KG1 (cell line): ENCODE data around the gene UACA.
"Not testable (repeated sequence)": the region's sequence is repeated elsewhere in the genome, so short reads cannot be mapped to it uniquely, and the experiment has no call there.

Source experiments
- DNase-seq: peaks from one replicate; lab custom pipeline; 2025; lab: John Stamatoyannopoulos, UW

Gene UACA

DNA sequence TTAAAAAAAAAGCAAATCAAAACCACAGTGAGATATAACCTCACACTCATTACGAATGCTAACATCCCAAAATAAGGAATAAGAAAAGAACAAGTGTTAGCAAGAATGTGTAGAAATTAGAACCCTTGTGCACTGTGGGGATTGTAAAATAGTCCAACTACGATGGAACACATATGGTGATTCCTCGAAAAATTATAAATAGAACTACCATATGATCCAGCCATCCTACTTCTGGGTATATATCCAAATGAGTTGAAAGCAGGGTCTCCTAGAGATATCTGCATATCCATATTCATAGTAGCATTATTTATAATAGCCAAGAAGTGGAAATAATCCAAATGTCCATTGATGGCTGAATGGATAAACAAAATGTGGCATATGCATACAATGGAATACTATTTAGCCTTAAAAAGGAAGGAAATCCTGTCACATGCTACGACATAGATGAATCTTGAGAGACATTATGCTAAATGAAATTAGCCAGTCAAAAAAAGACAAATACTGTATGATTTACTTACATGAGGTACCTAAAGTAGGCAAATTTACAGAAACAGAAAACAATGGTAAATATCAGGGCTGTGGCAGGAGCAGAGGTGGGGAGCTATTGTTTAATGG is 55.6 kb downstream of the UACA start:
- DNase-seq, result no peak

DNA sequence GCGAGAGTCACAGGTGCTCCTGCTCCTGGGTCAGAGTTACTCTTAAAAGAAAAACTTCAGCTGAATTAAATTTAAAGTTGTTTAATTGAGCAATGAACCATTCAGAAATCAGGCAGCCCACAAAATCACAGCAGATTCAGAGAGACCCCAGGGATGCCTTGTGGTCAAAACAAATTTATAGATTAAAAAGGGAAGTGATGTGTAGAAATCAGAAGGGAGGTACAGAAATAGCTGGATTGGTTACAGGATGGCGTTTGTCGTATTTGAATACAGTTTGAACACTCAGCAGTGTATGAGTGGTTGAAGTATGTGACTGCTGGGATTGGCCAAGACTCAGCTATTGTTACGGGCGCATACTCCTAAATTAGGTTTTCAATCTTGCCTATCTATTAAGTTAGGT is 58.6 kb downstream of the UACA start:
- DNase-seq, result no peak

DNA sequence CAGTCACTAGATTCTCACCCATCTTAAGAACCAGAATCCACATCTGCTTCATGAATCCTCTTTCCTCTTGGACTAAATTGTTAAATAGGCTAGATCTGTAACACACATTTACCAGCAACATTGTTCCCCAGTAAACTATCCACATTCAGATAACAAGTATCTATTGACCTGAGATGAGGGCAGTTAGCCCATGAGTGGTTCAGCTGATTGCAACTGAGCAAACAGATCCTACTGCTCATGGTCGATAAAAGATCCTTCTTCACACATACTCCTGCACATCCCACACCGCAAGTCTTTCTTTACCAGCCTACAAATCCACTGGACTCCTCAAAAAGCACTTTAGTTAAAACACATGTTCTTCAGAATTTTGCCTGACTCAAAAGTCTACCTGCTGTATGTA is 59.2 kb downstream of the UACA start:
- DNase-seq, result no peak

DNA sequence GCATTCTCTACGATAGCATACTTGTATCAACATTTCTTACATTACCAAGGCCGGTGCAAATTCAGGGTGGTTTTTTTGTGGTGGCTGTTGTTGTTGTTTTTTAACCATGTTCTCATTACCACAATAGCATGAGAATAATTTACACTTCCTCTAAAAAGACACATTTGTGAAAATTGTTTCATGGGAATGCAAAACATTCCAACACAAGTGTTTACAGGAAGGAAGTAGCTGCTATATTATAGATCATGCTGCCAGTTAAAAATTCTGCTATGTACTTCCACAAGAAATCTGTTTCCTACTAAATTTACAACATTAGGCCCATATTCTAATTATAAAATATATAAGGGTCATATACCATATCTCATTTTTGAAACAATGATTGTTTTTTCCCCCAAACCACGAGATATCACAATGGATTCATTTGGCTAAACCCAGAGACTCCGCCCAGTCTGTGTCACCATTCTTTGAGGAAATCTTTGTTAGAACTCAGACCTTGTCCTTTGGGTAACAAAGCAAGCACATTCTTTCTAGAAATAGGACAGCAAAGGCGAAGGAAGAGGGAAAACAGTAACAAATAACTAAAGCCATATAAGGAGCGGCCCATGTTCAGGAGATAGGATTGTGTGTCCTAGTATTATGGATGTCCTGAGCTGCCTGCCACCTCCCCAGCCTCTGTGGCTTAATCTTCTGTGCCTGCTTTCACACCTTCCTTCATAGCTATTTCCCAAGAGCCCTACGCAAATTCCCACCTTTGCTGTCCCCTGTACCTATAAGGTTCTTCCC is 60.1 kb downstream of the UACA start:
- no peak for DNase-seq

DNA sequence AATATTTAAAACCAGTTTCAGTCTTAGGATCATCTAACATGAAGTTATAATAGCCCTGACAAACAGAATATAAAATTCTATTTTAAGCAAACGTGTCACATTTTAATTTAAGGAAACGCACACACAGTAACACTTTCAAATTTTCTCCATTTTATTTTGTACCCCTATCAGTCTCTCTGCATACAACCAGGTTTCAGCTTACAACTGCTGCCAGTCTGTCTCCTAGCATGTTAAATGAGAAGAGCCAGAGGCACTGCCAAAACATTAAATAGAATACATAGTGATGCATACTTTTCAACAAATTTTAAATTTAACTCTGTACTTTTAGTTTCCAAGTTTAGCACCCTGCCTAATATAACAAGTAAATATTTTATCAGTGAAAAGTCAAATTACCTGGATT is 60.8 kb downstream of the UACA start:
- no peak for DNase-seq

DNA sequence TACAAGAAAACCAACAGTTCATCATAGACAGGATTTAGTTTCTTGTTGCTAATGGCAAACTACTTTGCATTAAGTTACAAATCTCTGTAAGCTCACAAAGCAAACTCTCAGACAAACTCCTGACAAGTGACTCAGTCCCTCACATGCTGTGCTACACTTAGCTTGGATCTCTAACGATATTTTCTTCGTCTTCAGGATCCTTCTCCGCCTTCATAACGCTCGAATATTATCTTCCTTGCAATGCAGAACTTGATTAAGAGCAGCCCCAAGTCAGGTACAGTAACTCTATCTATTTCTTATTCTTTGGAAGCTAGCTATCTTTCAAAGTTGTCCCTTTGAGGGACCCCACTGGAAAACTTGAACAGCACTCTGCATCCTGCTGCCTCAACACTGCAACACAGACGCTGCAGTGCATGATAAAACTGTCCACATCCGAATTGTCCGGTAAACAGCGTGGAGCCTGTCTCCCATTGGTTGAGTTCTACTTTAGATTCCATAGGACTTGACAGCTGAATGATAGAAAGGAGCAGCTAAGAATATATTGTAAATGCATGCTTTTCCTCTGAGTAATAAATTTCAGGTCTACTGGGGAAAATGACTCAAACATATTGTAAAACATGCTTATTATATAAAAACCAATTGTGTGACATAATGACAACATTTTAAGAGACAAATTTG is 61.3 kb downstream of the UACA start:
- DNase-seq, result no peak

DNA sequence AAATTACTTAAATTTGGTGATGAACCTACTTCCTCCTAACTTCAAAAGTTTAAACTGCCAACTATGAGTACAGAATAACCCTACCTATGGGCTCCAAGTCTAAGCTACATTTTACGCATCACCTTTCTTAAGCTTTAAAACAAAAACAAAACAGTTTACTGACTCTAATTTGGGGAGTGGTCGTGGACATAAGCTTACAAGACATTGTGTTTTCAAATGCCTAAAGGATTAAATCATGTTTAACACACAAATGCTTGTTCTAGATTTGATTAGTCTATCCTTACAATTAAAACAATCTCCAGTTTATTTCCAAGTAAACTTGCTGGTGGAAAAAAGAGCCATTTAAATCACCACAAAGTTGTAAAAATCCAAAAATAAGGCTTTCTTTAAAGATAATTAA is 62.2 kb downstream of the UACA start:
- DNase-seq, result no peak

DNA sequence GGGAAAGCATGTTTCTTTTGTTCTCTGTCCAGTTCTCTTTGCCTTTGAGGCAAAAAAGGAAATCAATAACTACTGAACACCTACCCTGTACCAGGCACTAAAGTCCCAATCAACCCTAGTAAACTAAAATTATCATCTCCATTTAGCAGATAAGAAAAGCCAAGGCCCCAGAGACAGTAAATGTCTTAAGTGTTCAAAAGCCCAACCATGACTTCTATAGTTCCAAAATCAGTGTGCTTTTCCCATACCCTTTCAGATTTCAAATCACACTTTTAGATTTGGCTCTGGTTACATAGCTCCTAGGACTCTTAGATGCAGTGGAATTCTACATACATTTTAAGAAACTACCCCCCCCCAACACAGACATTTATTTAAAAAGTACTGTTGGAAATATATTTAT is 63.5 kb downstream of the UACA start:
- no peak for DNase-seq

DNA sequence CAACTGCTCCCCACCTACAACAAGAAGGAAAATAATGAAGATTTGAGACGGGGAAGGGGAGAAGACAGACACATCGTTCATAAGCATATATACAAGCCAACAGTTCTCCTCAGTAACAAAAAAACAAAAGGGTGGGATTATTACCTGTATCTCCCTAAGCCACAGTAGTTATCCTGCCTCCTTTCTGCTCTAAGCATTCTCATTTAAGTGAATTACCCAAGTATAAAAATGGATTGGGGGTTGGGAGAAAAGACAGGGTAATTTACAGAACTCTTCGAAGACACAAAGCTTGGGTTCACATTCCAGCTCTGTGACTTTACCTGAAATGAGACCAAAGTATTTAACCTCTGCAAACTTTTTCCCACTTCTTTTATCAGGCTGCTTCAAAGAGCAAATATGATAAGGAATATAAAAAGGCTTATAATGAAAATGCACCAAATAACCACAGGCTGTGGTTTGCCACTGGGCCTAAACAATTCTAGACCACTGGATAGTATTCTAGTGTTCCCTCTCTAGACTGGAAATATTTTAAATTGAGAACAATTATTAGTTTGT is 64.4 kb downstream of the UACA start:
- no peak for DNase-seq

DNA sequence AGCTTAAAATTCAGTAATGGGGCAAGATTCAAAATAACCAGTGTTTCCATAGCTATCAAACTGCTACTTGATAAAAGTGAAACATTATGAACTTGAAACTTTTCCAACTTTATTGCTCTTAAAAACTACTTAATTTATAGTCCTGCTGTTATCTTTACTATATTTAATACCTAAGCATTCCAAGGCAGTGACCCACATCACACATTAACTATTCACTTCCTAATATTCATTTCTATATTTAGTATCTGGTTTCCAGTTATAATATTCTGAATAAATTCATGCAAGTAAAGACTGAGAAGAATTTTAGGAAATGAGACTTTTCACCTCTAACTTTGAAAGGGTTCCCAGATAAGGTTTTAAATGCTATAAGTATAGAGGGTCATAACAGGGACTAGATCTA is 64.9 kb downstream of the UACA start:
- no peak for DNase-seq

DNA sequence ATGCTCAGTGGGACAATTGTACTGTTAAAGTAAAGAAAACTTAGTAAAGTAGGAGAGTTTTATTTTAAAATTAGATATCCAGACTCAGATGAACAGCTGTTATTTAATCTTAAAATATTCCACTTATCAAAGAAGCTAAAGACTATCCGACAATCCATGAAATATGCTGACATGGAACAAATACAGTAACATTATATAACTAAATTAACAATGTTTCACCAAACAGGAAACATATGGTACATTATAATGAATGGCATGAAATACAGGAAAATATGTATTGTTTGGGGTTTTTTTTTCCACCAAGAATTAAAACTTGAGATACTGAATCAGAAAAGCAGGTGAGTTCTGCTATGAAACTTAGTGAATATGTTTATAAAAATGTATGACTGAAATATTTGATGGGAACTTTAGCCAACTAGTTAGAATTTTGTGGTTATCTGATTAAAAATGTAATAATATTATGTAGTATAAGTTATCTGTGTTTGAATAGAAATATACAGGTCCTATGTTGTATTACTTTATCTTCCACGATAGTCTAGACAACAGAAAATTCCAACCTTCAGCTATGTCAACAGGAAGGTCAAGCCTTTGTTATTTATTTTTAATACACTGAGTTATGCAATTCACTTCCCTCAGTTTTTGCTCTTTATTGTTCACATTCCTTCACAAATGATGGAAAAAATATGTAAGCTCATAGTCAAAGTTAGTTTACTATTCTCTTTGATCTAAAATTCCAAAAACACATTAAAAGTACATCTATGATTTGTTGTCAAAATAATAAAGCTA is 72.7 kb downstream of the UACA start:
- DNase-seq, result no peak

DNA sequence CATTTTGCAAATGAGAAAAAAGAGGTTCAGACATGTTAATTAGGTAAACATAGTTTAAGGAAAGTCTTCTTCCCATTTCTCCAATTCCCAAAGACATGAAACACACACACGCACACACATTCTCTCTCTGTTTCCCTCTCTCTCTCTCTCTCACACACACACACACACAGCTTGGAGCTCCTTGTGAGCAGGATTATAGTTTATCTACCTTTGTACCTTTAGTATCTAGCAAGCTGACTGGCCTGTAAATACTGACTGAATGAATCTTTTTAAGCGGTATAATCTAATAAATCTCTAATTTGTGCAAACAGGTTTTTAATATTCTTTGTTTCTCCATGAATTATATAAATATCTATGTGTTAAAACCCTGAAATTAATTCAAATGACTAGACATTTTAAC is 73.3 kb downstream of the UACA start:
- no peak for DNase-seq

DNA sequence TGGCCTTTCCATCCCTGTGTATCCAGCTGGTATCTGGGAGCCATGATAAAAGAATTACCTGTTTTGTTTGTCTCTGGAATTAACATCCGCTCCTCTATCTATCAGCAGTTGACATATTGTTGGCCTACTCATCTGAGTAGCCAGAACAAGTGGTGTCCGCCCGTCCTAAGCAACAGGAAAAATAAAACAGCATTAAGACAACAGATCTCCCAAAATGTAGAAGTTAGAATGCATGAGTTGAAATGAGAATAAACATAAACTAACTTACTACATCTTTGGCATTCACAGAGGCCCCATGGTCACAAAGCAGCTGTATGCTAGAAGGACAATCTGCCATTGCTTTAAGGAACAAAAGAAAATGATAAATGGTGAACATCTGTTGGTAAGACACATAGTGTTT is 75.9 kb downstream of the UACA start:
- no peak for DNase-seq

DNA sequence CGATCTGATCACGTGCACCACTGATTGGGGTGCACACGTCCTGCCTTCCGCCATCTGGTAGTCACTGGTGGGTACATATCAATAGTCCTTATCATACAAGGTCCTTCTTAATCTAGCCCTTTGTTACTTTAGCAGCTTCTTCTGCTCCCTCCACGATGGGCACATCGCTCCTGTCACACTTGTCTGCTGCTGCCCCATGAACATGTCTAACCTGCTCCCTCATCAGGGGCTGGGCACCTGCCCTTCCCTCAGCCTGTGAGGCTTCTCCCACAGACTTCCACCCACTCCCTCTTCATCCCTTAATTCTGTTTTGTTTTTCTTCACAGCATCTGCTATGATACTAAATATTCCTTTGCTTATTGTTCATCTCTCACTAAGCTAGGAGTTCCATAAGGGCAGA is 82.5 kb downstream of the UACA start:
- no peak for DNase-seq

DNA sequence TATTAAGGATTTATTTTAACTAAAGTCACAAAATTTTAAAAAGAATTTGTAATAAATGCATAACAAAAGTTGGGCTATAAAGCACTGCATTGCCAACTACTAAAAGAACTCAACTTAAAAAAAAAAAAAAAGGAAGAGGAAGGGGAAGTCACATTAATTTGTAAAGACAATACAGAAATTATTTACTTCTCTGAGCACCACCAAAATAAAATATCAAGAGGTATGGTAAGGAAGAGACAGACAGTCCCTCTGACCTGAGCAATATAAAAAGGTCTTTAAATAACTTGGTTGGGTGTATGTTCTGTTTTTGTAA is 83.5 kb downstream of the UACA start:
- no peak for DNase-seq

DNA sequence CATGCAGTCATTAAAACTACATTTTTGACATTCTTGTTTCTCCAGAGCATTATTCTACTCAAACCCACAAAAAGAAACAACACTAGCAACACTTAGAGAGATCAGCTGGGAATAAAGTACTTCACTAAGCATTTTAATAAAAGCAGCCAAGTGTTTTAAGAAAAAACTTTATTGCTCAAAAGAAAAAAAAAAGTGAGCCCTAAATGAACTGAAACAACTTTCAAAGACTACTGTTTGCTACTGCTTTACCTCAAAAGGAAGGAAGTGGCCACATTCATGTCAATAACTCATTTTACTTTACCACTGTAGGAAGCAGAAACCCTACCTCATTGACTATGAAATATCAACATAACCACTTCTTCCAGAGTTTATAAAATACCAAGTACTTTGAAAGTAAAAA is 91.3 kb downstream of the UACA start:
- DNase-seq, result peak; percentile 46

DNA sequence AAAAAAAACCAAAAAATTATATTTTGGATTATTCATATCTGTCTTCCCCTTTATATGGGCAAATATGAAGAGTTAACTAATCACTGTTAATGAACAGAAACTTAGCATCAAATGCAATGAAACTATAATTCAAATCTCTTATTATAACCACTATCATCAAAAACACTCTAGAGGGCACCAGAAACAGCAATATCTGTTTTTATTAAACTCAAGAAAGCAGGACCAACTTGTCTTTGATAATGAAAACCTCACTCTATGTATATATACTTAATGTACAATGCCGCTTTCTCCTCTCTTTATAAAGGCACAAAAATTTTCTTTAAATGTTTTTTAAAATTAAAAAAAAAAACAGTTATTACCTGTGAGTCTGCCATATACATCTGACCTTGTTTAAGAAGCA is 92.7 kb downstream of the UACA start:
- DNase-seq, result no peak

DNA sequence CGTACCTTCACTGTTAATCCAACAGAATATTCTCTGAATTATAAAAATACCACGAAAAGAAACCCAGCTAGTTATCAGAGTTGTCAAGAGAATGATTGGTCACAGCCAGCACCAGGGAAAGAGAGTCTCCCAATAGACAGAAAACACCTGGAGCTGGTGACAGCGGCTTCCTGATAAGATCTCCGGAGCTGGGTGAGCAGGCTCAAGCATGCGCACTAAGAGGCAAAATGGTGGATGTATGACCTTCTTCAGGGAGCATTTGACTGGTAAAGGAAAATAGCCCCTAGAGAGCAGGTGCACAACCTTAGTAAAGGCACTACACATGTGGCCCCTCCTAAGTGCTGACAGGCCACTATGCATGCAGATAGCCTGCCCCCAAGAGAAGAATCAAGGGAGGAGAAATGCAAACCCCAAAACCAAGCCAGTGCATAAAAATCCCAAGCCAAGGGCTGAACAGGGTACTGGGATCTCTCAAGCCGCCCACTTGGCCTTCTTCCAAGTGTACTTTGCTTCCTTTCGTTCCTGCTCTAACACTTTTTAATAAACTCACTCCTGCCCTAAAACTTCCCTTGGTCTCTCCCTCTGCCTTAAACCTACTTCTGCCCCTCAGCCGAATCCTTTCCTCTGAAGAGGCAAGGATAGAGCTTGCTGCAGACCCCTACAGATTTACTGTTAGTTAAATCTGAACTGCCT is 93.2 kb downstream of the UACA start:
- DNase-seq, result no peak

DNA sequence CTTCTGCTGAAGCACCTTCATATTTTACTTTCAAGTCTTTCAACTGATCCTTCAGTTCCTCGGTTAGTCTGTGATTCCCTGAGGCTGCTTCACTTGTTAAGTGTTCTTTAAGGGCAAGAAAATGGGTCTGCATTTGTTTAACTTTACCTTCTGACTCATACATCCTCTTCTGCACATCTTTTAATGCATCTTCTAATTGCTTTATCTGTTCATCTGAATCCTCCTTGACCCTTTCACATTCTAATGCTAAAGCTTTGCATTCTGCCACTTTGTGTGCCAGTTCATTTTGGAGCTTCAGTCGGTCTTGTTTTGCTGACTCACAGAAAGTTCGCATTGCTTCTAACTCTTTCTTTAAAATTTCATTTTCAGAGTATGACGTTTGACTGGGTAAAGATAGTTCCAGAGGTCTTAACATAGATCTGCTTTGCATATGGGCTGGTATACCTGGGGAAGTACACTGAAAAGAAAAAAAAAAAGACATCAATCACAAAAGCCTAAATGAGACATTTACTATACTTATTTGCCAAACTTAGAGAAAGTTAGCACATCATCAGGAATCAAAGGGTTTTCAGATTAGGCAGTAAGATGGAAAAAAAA is 94.3 kb downstream of the UACA start:
- DNase-seq, result no peak

DNA sequence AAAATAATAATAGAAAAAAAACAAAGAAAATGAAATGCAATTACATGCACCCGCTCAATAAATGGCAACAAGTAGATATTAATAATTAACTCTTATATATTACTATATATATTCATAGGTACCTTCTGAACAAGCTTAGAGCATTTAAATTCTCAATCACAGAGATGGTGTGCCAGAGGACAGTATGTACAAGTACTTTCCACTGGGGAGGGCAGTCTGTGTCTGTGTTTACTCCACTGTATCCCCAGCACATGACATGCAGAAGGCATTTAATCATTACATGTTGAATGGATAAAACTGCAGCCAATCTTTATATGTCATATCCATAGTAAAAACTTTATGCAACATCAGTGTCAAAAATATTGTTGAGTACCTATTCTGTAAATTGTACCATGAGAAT is 97.8 kb downstream of the UACA start:
- DNase-seq, result no peak

DNA sequence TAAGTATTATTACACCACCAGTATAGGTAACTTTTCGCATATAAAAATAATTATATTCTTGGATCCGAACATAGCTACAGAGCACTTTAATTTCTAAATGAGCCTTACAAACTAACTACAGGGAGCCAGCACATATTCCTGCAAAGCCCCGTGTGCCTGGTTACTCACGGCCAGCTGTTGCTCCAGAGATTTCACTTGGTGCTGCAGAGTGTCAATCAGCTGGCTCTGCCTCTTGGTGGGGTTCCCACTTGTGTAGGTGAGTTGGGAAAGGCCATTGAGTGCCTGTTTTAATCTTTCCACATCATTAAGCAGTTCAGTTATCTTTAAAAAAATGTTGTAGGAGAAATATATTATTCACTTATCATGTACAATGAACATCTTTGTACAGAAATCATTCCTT is 98.9 kb downstream of the UACA start:
- no peak for DNase-seq

DNA sequence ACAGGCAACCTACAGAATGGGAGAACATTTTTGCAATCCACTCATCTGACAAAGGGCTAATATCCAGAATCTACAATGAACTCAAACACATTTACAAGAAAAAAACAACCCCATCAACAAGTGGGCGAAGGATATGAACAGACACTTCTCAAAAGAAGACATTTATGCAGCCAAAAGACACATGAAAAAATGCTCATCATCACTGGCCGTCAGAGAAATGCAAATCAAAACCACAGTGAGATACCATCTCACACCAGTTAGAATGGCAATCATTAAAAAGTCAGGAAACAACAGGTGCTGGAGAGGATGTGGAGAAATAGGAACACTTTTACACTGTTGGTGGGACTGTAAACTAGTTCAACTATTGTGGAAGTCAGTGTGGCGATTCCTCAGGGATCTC is 100.3 kb downstream of the UACA start:
- DNase-seq, result not testable (repeated sequence)
